PC-3 (cell line): Measurements from ENCODE around the gene ARFIP1.

Experiments used
- CTCF ChIP-seq: fragments of 300-600 bp; sonication (generic); conservative IDR thresholded peaks from 2 replicates; pipeline ENCODE4 v1.5.1; 2017; ENCODE audit warnings: antibody characterized with exemption, low read depth, mild to moderate bottlenecking, low read length
- EZH2 ChIP-seq: fragments of 300-600 bp; sonication (generic); IDR thresholded peaks from one replicate; pipeline ENCODE4 v1.6.1; 2017; ENCODE audit warnings: antibody characterized with exemption, mild to moderate bottlenecking, low read length; ENCODE audit not compliant: unreplicated experiment
- EZH2phosphoT487 ChIP-seq: fragments of 300-600 bp; sonication (generic); IDR thresholded peaks from 2 replicates; pipeline ENCODE4 v1.6.1; 2018; ENCODE audit warnings: mild to moderate bottlenecking, antibody characterized with exemption, low read length, borderline replicate concordance

GRCh38 chr4:152903658-152904057, 123.9 kb downstream of the ARFIP1 start:
- TF ChIP-seq CTCF (no peak), EZH2phosphoT487 (no peak), EZH2 (no peak)
